PC-3 (cell line): Measurements from ENCODE around the gene VWA8.

Experiments used
- CTCF ChIP-seq: fragments of 300-600 bp; sonication (generic); conservative IDR thresholded peaks from 2 replicates; pipeline ENCODE4 v1.5.1; 2017; ENCODE audit warnings: antibody characterized with exemption, low read depth, mild to moderate bottlenecking, low read length
- EZH2 ChIP-seq: fragments of 300-600 bp; sonication (generic); IDR thresholded peaks from one replicate; pipeline ENCODE4 v1.6.1; 2017; ENCODE audit warnings: antibody characterized with exemption, mild to moderate bottlenecking, low read length; ENCODE audit not compliant: unreplicated experiment
- EZH2phosphoT487 ChIP-seq: fragments of 300-600 bp; sonication (generic); IDR thresholded peaks from 2 replicates; pipeline ENCODE4 v1.6.1; 2018; ENCODE audit warnings: mild to moderate bottlenecking, antibody characterized with exemption, low read length, borderline replicate concordance

- no peak for TF ChIP-seq CTCF
- no peak for TF ChIP-seq EZH2
- TF ChIP-seq EZH2phosphoT487, result no peak
Measured at GRCh38 chr13:41775251-41775650, 185.7 kb downstream of the VWA8 start.
